Endothelial cell of umbilical vein (primary cell): ENCODE measurements around the gene CCDC88B.

ENCODE experiments used
- EZH2 ChIP-seq: IDR thresholded peaks from 2 replicates; pipeline ENCODE4 v1.6.1; 2012; ENCODE audit warnings: borderline replicate concordance, low read depth, mild to moderate bottlenecking, moderate library complexity, low read length, inconsistent platforms; ENCODE audit not compliant: severe bottlenecking
- FOS ChIP-seq: IDR thresholded peaks from 2 replicates; pipeline ENCODE4 v1.6.1; 2011; ENCODE audit warnings: mild to moderate bottlenecking, low read length, moderate library complexity, borderline replicate concordance; ENCODE audit not compliant: insufficient read depth
- GATA2 ChIP-seq: IDR thresholded peaks from 2 replicates; pipeline ENCODE4 v1.7.0; 2011; ENCODE audit warnings: low read depth, mild to moderate bottlenecking, moderate library complexity, mixed read lengths, low read length; ENCODE audit not compliant: insufficient read length, insufficient read depth
- JUN ChIP-seq: IDR thresholded peaks from 2 replicates; pipeline ENCODE4 v1.6.1; 2011; ENCODE audit warnings: borderline replicate concordance, low read depth; ENCODE audit not compliant: insufficient read length, insufficient read depth
- MYC ChIP-seq: IDR thresholded peaks from one replicate; pipeline ENCODE4 v1.6.1; 2011; ENCODE audit warnings: mild to moderate bottlenecking, low read depth, low read length
- POLR2A ChIP-seq: IDR thresholded peaks from 2 replicates; pipeline ENCODE4 v1.6.1; 2012; ENCODE audit warnings: low read depth, mild to moderate bottlenecking, control low read depth, low read length
- POLR2AphosphoS5 ChIP-seq: IDR thresholded peaks from 2 replicates; pipeline ENCODE4 v1.6.1; 2012; ENCODE audit warnings: low read depth, mild to moderate bottlenecking, control low read depth, low read length, moderate library complexity; ENCODE audit not compliant: insufficient read depth
- TF ChIP-seq, protein P1 (sequence below), 2 donors: IDR thresholded peaks; 1 replicate in 1 of 2; 2 replicates in 1 of 2; pipeline ENCODE4 v1.5.1; 2011; ENCODE audit warnings: low read length in 2 of 2, mild to moderate bottlenecking in 2 of 2, moderate library complexity in 2 of 2, control low read depth in 1 of 2, inconsistent platforms in 1 of 2, low read depth in 1 of 2; ENCODE audit not compliant: insufficient read depth in 1 of 2; ENCODE audit errors: extremely low read depth in 1 of 2
- TF ChIP-seq, protein P2 (sequence below): IDR thresholded peaks from 2 replicates; pipeline ENCODE4 v1.6.1; 2011; ENCODE audit not compliant: insufficient read depth, insufficient read length

DNA sequence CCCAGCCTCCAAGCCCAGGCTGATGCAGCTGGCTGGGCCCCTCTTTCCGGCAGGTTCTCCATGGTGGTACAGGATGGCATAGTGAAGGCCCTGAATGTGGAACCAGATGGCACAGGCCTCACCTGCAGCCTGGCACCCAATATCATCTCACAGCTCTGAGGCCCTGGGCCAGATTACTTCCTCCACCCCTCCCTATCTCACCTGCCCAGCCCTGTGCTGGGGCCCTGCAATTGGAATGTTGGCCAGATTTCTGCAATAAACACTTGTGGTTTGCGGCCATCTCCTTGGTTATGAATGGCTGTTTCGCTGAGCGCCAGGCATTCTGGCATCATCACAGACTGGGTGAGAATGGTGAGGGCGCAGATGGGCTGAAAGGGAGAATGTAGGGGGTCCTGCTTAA lies 18.5 kb upstream of the CCDC88B start:
- TF ChIP-seq, protein P1, sequence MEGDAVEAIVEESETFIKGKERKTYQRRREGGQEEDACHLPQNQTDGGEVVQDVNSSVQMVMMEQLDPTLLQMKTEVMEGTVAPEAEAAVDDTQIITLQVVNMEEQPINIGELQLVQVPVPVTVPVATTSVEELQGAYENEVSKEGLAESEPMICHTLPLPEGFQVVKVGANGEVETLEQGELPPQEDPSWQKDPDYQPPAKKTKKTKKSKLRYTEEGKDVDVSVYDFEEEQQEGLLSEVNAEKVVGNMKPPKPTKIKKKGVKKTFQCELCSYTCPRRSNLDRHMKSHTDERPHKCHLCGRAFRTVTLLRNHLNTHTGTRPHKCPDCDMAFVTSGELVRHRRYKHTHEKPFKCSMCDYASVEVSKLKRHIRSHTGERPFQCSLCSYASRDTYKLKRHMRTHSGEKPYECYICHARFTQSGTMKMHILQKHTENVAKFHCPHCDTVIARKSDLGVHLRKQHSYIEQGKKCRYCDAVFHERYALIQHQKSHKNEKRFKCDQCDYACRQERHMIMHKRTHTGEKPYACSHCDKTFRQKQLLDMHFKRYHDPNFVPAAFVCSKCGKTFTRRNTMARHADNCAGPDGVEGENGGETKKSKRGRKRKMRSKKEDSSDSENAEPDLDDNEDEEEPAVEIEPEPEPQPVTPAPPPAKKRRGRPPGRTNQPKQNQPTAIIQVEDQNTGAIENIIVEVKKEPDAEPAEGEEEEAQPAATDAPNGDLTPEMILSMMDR (IDR thresholded peaks at IDR 0.05; ENCODE audit: extremely low read depth in 1 of 2, insufficient read depth in 1 of 2, low read depth in 1 of 2, low read length in 2 of 2) = no peak
- no peak for TF ChIP-seq POLR2A
- TF ChIP-seq FOS = no peak
- TF ChIP-seq POLR2AphosphoS5 = no peak
- no peak for TF ChIP-seq EZH2
- TF ChIP-seq, protein P2, sequence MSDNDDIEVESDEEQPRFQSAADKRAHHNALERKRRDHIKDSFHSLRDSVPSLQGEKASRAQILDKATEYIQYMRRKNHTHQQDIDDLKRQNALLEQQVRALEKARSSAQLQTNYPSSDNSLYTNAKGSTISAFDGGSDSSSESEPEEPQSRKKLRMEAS = no peak
- TF ChIP-seq MYC = no peak
- no peak for TF ChIP-seq GATA2
- TF ChIP-seq JUN = no peak
